GM18870 (cell line): ENCODE results near the gene SGTA.
"Not testable (repeated sequence)": the region's sequence is repeated elsewhere in the genome, so short reads cannot be mapped to it uniquely, and the experiment has no call there.

ENCODE experiments used
- ATAC-seq: cut with Tn5 transposase; IDR thresholded peaks from one replicate; pipeline ENCODE4 v1.9.1; 2021; ENCODE audit warnings: moderate library complexity; ENCODE audit not compliant: unreplicated experiment

Gene SGTA

GRCh38 chr19:2782936-2783780, at the start of gene SGTA:
SGTA (minus strand) TSS chr19:2783273; CDS start chr19:2769068, 14,205 bp downstream.
- ATAC-seq, result peak; percentile 62

- ATAC-seq, result no peak
Observed at GRCh38 chr19:2827840-2828489, 44.9 kb upstream of the SGTA start.

- ATAC-seq, result no peak
Observed at GRCh38 chr19:2827022-2827421, 43.9 kb upstream of the SGTA start.

- no peak for ATAC-seq
Observed at GRCh38 chr19:2824129-2824528, 41.1 kb upstream of the SGTA start.

- ATAC-seq, result no peak
Observed at GRCh38 chr19:2823646-2824045, 40.6 kb upstream of the SGTA start.

GRCh38 chr19:2822846-2823245, 39.8 kb upstream of the SGTA start:
- no peak for ATAC-seq

- ATAC-seq, result no peak
Observed at GRCh38 chr19:2820112-2820702, 37.1 kb upstream of the SGTA start.

GRCh38 chr19:2819540-2820111, 36.6 kb upstream of the SGTA start, which contains the start of gene ZNF554:
ZNF554 (plus strand) TSS chr19:2819868; CDS start chr19:2820072, 204 bp downstream.
- ATAC-seq, result peak; percentile 71

GRCh38 chr19:2817237-2817829, 34.3 kb upstream of the SGTA start:
- not testable (repeated sequence) for ATAC-seq

- ATAC-seq, result no peak
Observed at GRCh38 chr19:2816641-2817040, 33.6 kb upstream of the SGTA start.

GRCh38 chr19:2815923-2816322, 32.9 kb upstream of the SGTA start:
- ATAC-seq, result no peak

- ATAC-seq, result no peak
Observed at GRCh38 chr19:2815191-2815614, 32.1 kb upstream of the SGTA start.

- no peak for ATAC-seq
Observed at GRCh38 chr19:2814426-2814825, 31.4 kb upstream of the SGTA start.

- no peak for ATAC-seq
Observed at GRCh38 chr19:2813235-2814160, 30.4 kb upstream of the SGTA start.

- ATAC-seq, result no peak
Observed at GRCh38 chr19:2812414-2813234, 29.6 kb upstream of the SGTA start.

GRCh38 chr19:2811735-2812413, 28.8 kb upstream of the SGTA start:
- ATAC-seq, result no peak

GRCh38 chr19:2811221-2811722, 28.2 kb upstream of the SGTA start:
- no peak for ATAC-seq
